GM10248 (cell line): ENCODE results near the gene CARMIL1.

Source experiments
- CTCF ChIA-PET: fragments of 300-600 bp; sonication (Branson Sonifier 250); formaldehyde crosslinking; extraction: SDS; loops from one replicate; lab custom pipeline; 2021; ENCODE audit warnings: antibody characterized with exemption; lab: Yijun Ruan, JAX
- POLR2A ChIA-PET: fragments of 350-650 bp; sonication (Branson Sonifier 250); formaldehyde crosslinking; extraction: SDS; loops from one replicate; lab custom pipeline; 2020; ENCODE audit warnings: antibody characterized with exemption; lab: Yijun Ruan, JAX
- DNase-seq: peaks from one replicate; pipeline ENCODE4 v3.0.0; 2012; ENCODE audit errors: extremely low spot score
- CTCF ChIP-seq: IDR thresholded peaks from 2 replicates; pipeline ENCODE4 v1.5.1; 2012; ENCODE audit warnings: mild to moderate bottlenecking, low read depth; ENCODE audit errors: extremely low read depth, missing control alignments, control extremely low read depth

CARMIL1 gene

GRCh38 chr6:25326960-25327359 is 47.8 kb downstream of the CARMIL1 start:
- TF ChIP-seq CTCF: no peak
- ChIA-PET POLR2A (no interaction called here), CTCF (interaction anchor here (0.8 to 1.7 kb wide), 2 partner anchors 10 to 39 kb away, joined by 3 to 5 read pairs; no protein-coding TSS in a partner anchor)
- no peak for DNase-seq

GRCh38 chr6:25327432-25327831 is 48.3 kb downstream of the CARMIL1 start:
- ChIA-PET POLR2A (no interaction called here), CTCF (interaction anchor here (0.8 to 3.1 kb wide), 5 partner anchors 11 to 49 kb away, joined by 3 to 8 read pairs (median 4); no protein-coding TSS in a partner anchor)
- TF ChIP-seq CTCF: no peak
- no peak for DNase-seq

- ChIA-PET POLR2A (no interaction called here), CTCF (interaction anchor here (0.9 to 3.1 kb wide), 6 partner anchors 11 to 161 kb away, joined by 3 to 8 read pairs (median 6); no protein-coding TSS in a partner anchor)
- DNase-seq: no peak
- TF ChIP-seq CTCF: no peak
Measured at GRCh38 chr6:25329161-25329817, 50.1 kb downstream of the CARMIL1 start.

- no peak for DNase-seq
Measured at GRCh38 chr6:25329982-25330381, 50.8 kb downstream of the CARMIL1 start.

GRCh38 chr6:25330796-25331685 is 51.9 kb downstream of the CARMIL1 start:
- CTCF ChIA-PET: interaction anchor here (0.9 to 2.0 kb wide), 5 partner anchors 10 to 52 kb away, joined by 3 to 6 read pairs (median 6); partner anchors contain the start of gene CARMIL1
- no peak for DNase-seq
- TF ChIP-seq CTCF: no peak
- POLR2A ChIA-PET: no interaction called here

More at GRCh38 chr6:25329982-25330381, 50.8 kb downstream of the CARMIL1 start:
- no peak for TF ChIP-seq CTCF
- POLR2A ChIA-PET: no interaction called here
- CTCF ChIA-PET: interaction anchor here (0.9 to 3.1 kb wide), 6 partner anchors 11 to 52 kb away, joined by 3 to 8 read pairs (median 6); no protein-coding TSS in a partner anchor

- no peak for DNase-seq
- TF ChIP-seq CTCF: no peak
- ChIA-PET CTCF (interaction anchor here (1.3 to 2.2 kb wide), 3 partner anchors 10 to 158 kb away, joined by 4 to 9 read pairs (median 5); no protein-coding TSS in a partner anchor), POLR2A (no interaction called here)
Measured at GRCh38 chr6:25332165-25332564, 53.0 kb downstream of the CARMIL1 start.
